Breast epithelium (tissue), 3 donors: Measurements from ENCODE around the gene GLDN.

ENCODE experiments used
- POLR2A ChIP-seq: fragments of 450-650 bp; IDR thresholded peaks from one replicate; pipeline ENCODE4 v1.6.1; 2016; ENCODE audit warnings: antibody characterized with exemption, mild to moderate bottlenecking, moderate library complexity
- POLR2AphosphoS5 ChIP-seq, 3 donors: sonication (generic); formaldehyde crosslinking; IDR thresholded peaks; one replicate each; pipeline ENCODE4 v1.6.1; 2017; ENCODE audit warnings: antibody characterized with exemption in 3 of 3
- TF ChIP-seq, protein P1 (sequence below), 3 donors: fragments of 450-650 bp; IDR thresholded peaks; one replicate each; pipeline ENCODE4 v1.5.1; 2016 to 2017; ENCODE audit warnings: antibody characterized with exemption in 3 of 3, mild to moderate bottlenecking in 3 of 3, moderate library complexity in 3 of 3

GRCh38 chr15:51443282-51443914 lies 101.9 kb downstream of the GLDN start:
- TF ChIP-seq, protein P1, sequence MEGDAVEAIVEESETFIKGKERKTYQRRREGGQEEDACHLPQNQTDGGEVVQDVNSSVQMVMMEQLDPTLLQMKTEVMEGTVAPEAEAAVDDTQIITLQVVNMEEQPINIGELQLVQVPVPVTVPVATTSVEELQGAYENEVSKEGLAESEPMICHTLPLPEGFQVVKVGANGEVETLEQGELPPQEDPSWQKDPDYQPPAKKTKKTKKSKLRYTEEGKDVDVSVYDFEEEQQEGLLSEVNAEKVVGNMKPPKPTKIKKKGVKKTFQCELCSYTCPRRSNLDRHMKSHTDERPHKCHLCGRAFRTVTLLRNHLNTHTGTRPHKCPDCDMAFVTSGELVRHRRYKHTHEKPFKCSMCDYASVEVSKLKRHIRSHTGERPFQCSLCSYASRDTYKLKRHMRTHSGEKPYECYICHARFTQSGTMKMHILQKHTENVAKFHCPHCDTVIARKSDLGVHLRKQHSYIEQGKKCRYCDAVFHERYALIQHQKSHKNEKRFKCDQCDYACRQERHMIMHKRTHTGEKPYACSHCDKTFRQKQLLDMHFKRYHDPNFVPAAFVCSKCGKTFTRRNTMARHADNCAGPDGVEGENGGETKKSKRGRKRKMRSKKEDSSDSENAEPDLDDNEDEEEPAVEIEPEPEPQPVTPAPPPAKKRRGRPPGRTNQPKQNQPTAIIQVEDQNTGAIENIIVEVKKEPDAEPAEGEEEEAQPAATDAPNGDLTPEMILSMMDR (IDR thresholded peaks at IDR 0.05): no peak
- TF ChIP-seq POLR2AphosphoS5 (IDR thresholded peaks at IDR 0.05): no peak
- TF ChIP-seq POLR2A: no peak
